ENCODE data around the gene AAMDC. TPM values are rescaled to one million over a fixed set of nuclear protein-coding genes. Genes with fewer than 3 reads are reported as not detected.

AAMDC gene
- total and polyA plus RNA-seq, 10 of the 15 experiments (the other 5 are each of a cell fraction or from before 2014, with no cell fraction given) = 3.7 to 38.3 (median 11.2) TPM

- no peaks in the 10 kb centered on the region for H3K27me3 ChIP-seq (replicated peaks in 1 of 2; ENCODE audit: control insufficient read depth in 2 of 2, insufficient read depth in 2 of 2, low read length in 1 of 2)
- peaks cover 5% of the 10 kb centered on the region for H3K9me3 ChIP-seq (replicated peaks; ENCODE audit: control insufficient read depth, insufficient read depth, low read length)
- no peak overlapping the region for H3K4me2 ChIP-seq (ENCODE audit: control insufficient read depth, insufficient read depth)
- H3K79me2 ChIP-seq (ENCODE audit: control insufficient read depth, insufficient read depth, low read length) = peaks cover 81% of the 10 kb centered on the region
- TF ChIP-seq PML (IDR thresholded peaks at IDR 0.05; ENCODE audit: low read length) (no peak), CBX5 (IDR thresholded peaks at IDR 0.05; ENCODE audit: low read depth) (0 out of 2 replicates have a peak, but pooled peaks have one; percentile 74), CREM (IDR thresholded peaks at IDR 0.05; ENCODE audit: low read depth) (no peak), ZNF217 (IDR thresholded peaks at IDR 0.05) (no peak), HDAC2 (IDR thresholded peaks at IDR 0.05) (no peak), NFXL1 (IDR thresholded peaks at IDR 0.05; ENCODE audit: borderline replicate concordance) (no peak)
- FAIRE-seq = no peak
- no peak overlapping the region for H3K9ac ChIP-seq (ENCODE audit: control insufficient read depth, insufficient read depth, low read length)
- no peak overlapping the region for H3K4me3 ChIP-seq
- DNase-seq (ENCODE audit: low read depth, low spot score) = no peak
- H3K4me1 ChIP-seq (ENCODE audit: control insufficient read depth, insufficient read depth, low read length) = peaks cover 3% of the 10 kb centered on the region; the same call in 1 of the 2 replicates
- in situ Hi-C loops (cut with MboI) = loop anchor here (5.0 kb wide), 1 partner anchor 177 kb away; the partner anchor contains the start of gene INTS4
- ChIA-PET POLR2A (no interaction called here), CTCF (no interaction called here), RAD21 (ENCODE audit: unreplicated experiment) (no interaction called here), SMC1A (ENCODE audit: uncharacterized antibody, unreplicated experiment) (interaction anchor here (0.6 to 1.6 kb wide), 4 partner anchors 14 to 231 kb away, joined by 3 to 4 read pairs (median 3); no protein-coding TSS in a partner anchor)
- 98% methylated on average over 3 of the region's 3 CpGs for WGBS (ENCODE audit: insufficient coverage, insufficient replicate concordance, low lambda C conversion rate, missing lambda C conversion rate)
- H2AFZ ChIP-seq (ENCODE audit: control insufficient read depth, low read depth, low read length) = no peak overlapping the region
- intact Hi-C loops (cut with micrococcal nuclease; ENCODE audit: unreplicated experiment) = loop anchor here (5.0 kb wide), 1 partner anchor 88 kb away; no protein-coding TSS in a partner anchor
- no TSS peak for BruUV-seq (replicated peaks)
- H3K27ac ChIP-seq (ENCODE audit: control insufficient read depth, insufficient read depth) = no peak overlapping the region
- no peak for ATAC-seq
- H3K36me3 ChIP-seq (ENCODE audit: control insufficient read depth in 2 of 2, insufficient read depth in 2 of 2, low read length in 1 of 2) = peaks cover 0 to 7% of the 10 kb centered on the region in 2 experiments; a peak in 2 of 4 replicates
- H4K20me1 ChIP-seq (ENCODE audit: control insufficient read depth, insufficient read depth) = no peaks in the 10 kb centered on the region
These were observed 6.1 kb upstream of the AAMDC start for GRCh38 chr11:77814848-77815247.

GRCh38 chr11:77815459-77815858 lies 5.5 kb upstream of the AAMDC start:
- no peaks in the 10 kb centered on the region for H3K27me3 ChIP-seq (replicated peaks in 1 of 2; ENCODE audit: control insufficient read depth in 2 of 2, insufficient read depth in 2 of 2, low read length in 1 of 2)
- H3K27ac ChIP-seq (ENCODE audit: control insufficient read depth, insufficient read depth) = no peak overlapping the region
- ChIA-PET SMC1A (ENCODE audit: uncharacterized antibody, unreplicated experiment) (interaction anchor here (0.6 to 1.3 kb wide), 3 partner anchors 33 to 230 kb away, joined by 3 read pairs; no protein-coding TSS in a partner anchor), CTCF (interaction anchor here (0.7 kb wide), 1 partner anchor 11 kb away, joined by 3 read pairs; no protein-coding TSS in a partner anchor), RAD21 (ENCODE audit: unreplicated experiment) (no interaction called here), POLR2A (no interaction called here)
- peaks cover 84% of the 10 kb centered on the region for H3K79me2 ChIP-seq (ENCODE audit: control insufficient read depth, insufficient read depth, low read length)
- H3K4me1 ChIP-seq (ENCODE audit: control insufficient read depth, insufficient read depth, low read length) = peaks cover 3% of the 10 kb centered on the region; the same call in 1 of the 2 replicates
- no peak for ATAC-seq
- H2AFZ ChIP-seq (ENCODE audit: control insufficient read depth, low read depth, low read length) = no peak overlapping the region
- H3K9me3 ChIP-seq (replicated peaks; ENCODE audit: control insufficient read depth, insufficient read depth, low read length) = peaks cover 5% of the 10 kb centered on the region
- H3K4me2 ChIP-seq (ENCODE audit: control insufficient read depth, insufficient read depth) = no peak overlapping the region
- in situ Hi-C loops (cut with MboI) (loop anchor here (5.0 kb wide), 1 partner anchor 177 kb away; the partner anchor contains the start of gene INTS4), intact Hi-C loops (cut with micrococcal nuclease; ENCODE audit: unreplicated experiment) (loop anchor here (5.0 kb wide), 1 partner anchor 88 kb away; no protein-coding TSS in a partner anchor)
- DNase-seq (ENCODE audit: low read depth, low spot score) = no peak
- H3K9ac ChIP-seq (ENCODE audit: control insufficient read depth, insufficient read depth, low read length) = no peak overlapping the region
- TF ChIP-seq RFX5 (IDR thresholded peaks at IDR 0.05; ENCODE audit: low read depth, low read length) (no peak), ATF7 (IDR thresholded peaks at IDR 0.05; ENCODE audit: low read depth) (0 out of 2 replicates have a peak, but pooled peaks have one; percentile 34)
- H4K20me1 ChIP-seq (ENCODE audit: control insufficient read depth, insufficient read depth) = no peaks in the 10 kb centered on the region
- WGBS (ENCODE audit: insufficient coverage, insufficient replicate concordance, low lambda C conversion rate, missing lambda C conversion rate) = 95% methylated on average over 1 of the region's 1 CpG
- peaks cover 0 to 7% of the 10 kb centered on the region in 2 experiments; a peak in 2 of 4 replicates for H3K36me3 ChIP-seq (ENCODE audit: control insufficient read depth in 2 of 2, insufficient read depth in 2 of 2, low read length in 1 of 2)
- no peak overlapping the region for H3K4me3 ChIP-seq
- FAIRE-seq = no peak
- no TSS peak for BruUV-seq (replicated peaks)
